A549 (cell line): ENCODE measurements around the gene RNU4-1. TPM values are rescaled to one million over a fixed set of nuclear protein-coding genes. Genes with fewer than 3 reads are reported as not detected.
A peak's percentile ranks its signal among the peaks of the same experiment; 100 is the strongest.

ENCODE experiments used
- ATAC-seq, 2 experiments: fragments of 200-7000 bp in 1 of 2; fragments of >200 bp in 1 of 2; cut with Nextera tagmentation in 1 of 2; cut with Tn5 transposase in 1 of 2; 3 replicates each; pipeline versions ENCODE4 v1.8.0 to v1.9.1; 2018 to 2020; ENCODE audit warnings: mild to moderate bottlenecking in 1 of 2, moderate library complexity in 1 of 2
- CTCF ChIA-PET: fragments of 300-600 bp; sonication (Branson Sonifier 250); formaldehyde crosslinking; extraction: SDS; loops from one replicate; lab custom pipeline; 2021; ENCODE audit warnings: antibody characterized with exemption, inconsistent platforms; lab: Yijun Ruan, JAX
- POLR2A ChIA-PET: fragments of 350-600 bp; formaldehyde crosslinking; extraction: SDS; loops from one replicate; lab custom pipeline; 2021; ENCODE audit warnings: antibody characterized with exemption, inconsistent platforms; lab: Yijun Ruan, JAX
- DNase-seq, 2 experiments: peaks; one replicate each; pipeline versions ENCODE4 v3.0.0 to v3.0.0-alpha.2; 2011 to 2016; ENCODE audit warnings: low read depth in 1 of 2, low spot score in 1 of 2
- FAIRE-seq: peaks from 2 replicates; lab custom pipeline; 2011; peaks lifted over from hg19 to GRCh38; lab: Jason Lieb, UNC
- H3K27ac ChIP-seq, 2 experiments: fragments of >200 bp; sonication (Bioruptor Twin); formaldehyde crosslinking; 3 replicates each; pipeline ENCODE4 v1.5.1; 2016 to 2017
- H3K4me1 ChIP-seq: fragments of >200 bp; sonication (Bioruptor Twin); formaldehyde crosslinking; 3 replicates; pipeline ENCODE4 v1.6.1; 2016
- H3K4me2 ChIP-seq: fragments of >200 bp; sonication (Bioruptor Twin); formaldehyde crosslinking; 3 replicates; pipeline ENCODE4 v1.6.1; 2016
- H3K4me3 ChIP-seq: fragments of >200 bp; sonication (Bioruptor Twin); formaldehyde crosslinking; 3 replicates; pipeline ENCODE4 v1.5.1; 2016
- H3K9me3 ChIP-seq: fragments of >200 bp; sonication (Bioruptor Twin); formaldehyde crosslinking; 3 replicates; pipeline ENCODE4 v1.6.1; 2016
- BHLHE40 ChIP-seq: IDR thresholded peaks from 2 replicates; pipeline ENCODE4 v1.6.1; 2012; ENCODE audit warnings: low read depth, low read length, inconsistent platforms
- CBX8 ChIP-seq: fragments of 200-600 bp; sonication (generic); IDR thresholded peaks from 2 replicates; pipeline ENCODE4 v1.6.1; 2016
- CEBPB ChIP-seq, 2 experiments: fragments of >200 bp in 1 of 2; sonication (Bioruptor Twin) in 1 of 2; formaldehyde crosslinking in 1 of 2; IDR thresholded peaks; 2 replicates each; pipeline ENCODE4 v1.6.1; 2012 to 2016
- CHD2 ChIP-seq: fragments of 150-350 bp; IDR thresholded peaks from 2 replicates; pipeline ENCODE4 v1.6.1; 2014; ENCODE audit warnings: low read length; ENCODE audit not compliant: partially characterized antibody
- E2F6 ChIP-seq: IDR thresholded peaks from 2 replicates; pipeline ENCODE4 v1.6.1; 2012; ENCODE audit warnings: low read depth, borderline replicate concordance
- ELK1 ChIP-seq: fragments of 150-350 bp; IDR thresholded peaks from 2 replicates; pipeline ENCODE4 v1.6.1; 2014; ENCODE audit warnings: low read depth, mild to moderate bottlenecking, low read length
- EP300 ChIP-seq, 2 experiments: fragments of >200 bp; sonication (Bioruptor Twin); formaldehyde crosslinking; IDR thresholded peaks; 2 replicates in 1 of 2; 3 replicates in 1 of 2; pipeline ENCODE4 v1.6.1; 2016 to 2017
- ESRRA ChIP-seq: fragments of 150-350 bp; IDR thresholded peaks from 2 replicates; pipeline ENCODE4 v1.6.1; 2014; ENCODE audit warnings: mild to moderate bottlenecking, low read length, borderline replicate concordance
- FOSB ChIP-seq: fragments of 250-450 bp; sonication (Bioruptor Pico); IDR thresholded peaks from 2 replicates; pipeline ENCODE4 v1.5.0; 2020; ENCODE audit warnings: mild to moderate bottlenecking, moderate library complexity
- GATA3 ChIP-seq: IDR thresholded peaks from 2 replicates; pipeline ENCODE4 v1.6.1; 2012; ENCODE audit warnings: borderline replicate concordance
- HDAC2 ChIP-seq: fragments of 200-600 bp; sonication (generic); IDR thresholded peaks from 2 replicates; pipeline ENCODE4 v1.6.1; 2016
- HMGXB4 ChIP-seq: fragments of 250-450 bp; sonication (Bioruptor Pico); IDR thresholded peaks from 2 replicates; pipeline ENCODE4 v1.5.0; 2021; ENCODE audit warnings: mild to moderate bottlenecking, moderate library complexity, borderline replicate concordance
- JUNB ChIP-seq: fragments of >200 bp; sonication (Bioruptor Twin); formaldehyde crosslinking; IDR thresholded peaks from 2 replicates; pipeline ENCODE4 v1.6.1; 2016
- KDM1A ChIP-seq: fragments of 200-600 bp; sonication (generic); IDR thresholded peaks from 2 replicates; pipeline ENCODE4 v1.6.1; 2016; ENCODE audit warnings: low read depth, mild to moderate bottlenecking
- MAFK ChIP-seq: fragments of 450-650 bp; IDR thresholded peaks from 2 replicates; pipeline ENCODE4 v1.6.1; 2014; ENCODE audit not compliant: partially characterized antibody
- MAZ ChIP-seq: fragments of 150-350 bp; IDR thresholded peaks from 2 replicates; pipeline ENCODE4 v1.6.1; 2014; ENCODE audit warnings: antibody characterized with exemption, low read depth, low read length, borderline replicate concordance
- MYC ChIP-seq: IDR thresholded peaks from 2 replicates; pipeline ENCODE4 v1.6.1; 2012; ENCODE audit warnings: mild to moderate bottlenecking, inconsistent platforms, low read length, improper control_type of control experiment, borderline replicate concordance
- NFE2L2 ChIP-seq: fragments of 150-350 bp; conservative IDR thresholded peaks from 2 replicates; pipeline ENCODE4 v1.6.1; 2014; ENCODE audit warnings: low read length
- NR3C1 ChIP-seq: fragments of >200 bp; sonication (Bioruptor Twin); formaldehyde crosslinking; IDR thresholded peaks from 3 replicates; pipeline ENCODE4 v1.6.1; 2017
- RAD21 ChIP-seq, 2 experiments: fragments of >200 bp in 1 of 2; sonication (Bioruptor Twin) in 1 of 2; formaldehyde crosslinking in 1 of 2; IDR thresholded peaks in 1 of 2; conservative IDR thresholded peaks in 1 of 2; 2 replicates in 1 of 2; 3 replicates in 1 of 2; pipeline ENCODE4 v1.6.1; 2012 to 2018; ENCODE audit warnings: inconsistent platforms in 1 of 2
- REST ChIP-seq: fragments of 200-600 bp; sonication (generic); IDR thresholded peaks from 2 replicates; pipeline ENCODE4 v1.6.1; 2016; ENCODE audit warnings: antibody characterized with exemption, mild to moderate bottlenecking, moderate library complexity
- RFX5 ChIP-seq: fragments of 450-650 bp; IDR thresholded peaks from 2 replicates; pipeline ENCODE4 v1.7.1; 2014; ENCODE audit warnings: antibody characterized with exemption, mild to moderate bottlenecking, moderate library complexity
- SMC3 ChIP-seq: fragments of >200 bp; sonication (Bioruptor Twin); formaldehyde crosslinking; IDR thresholded peaks from 3 replicates; pipeline ENCODE4 v1.6.1; 2018; ENCODE audit warnings: inconsistent platforms
- SREBF2 ChIP-seq: fragments of 450-650 bp; IDR thresholded peaks from 2 replicates; pipeline ENCODE4 v1.6.1; 2014; ENCODE audit warnings: mild to moderate bottlenecking, moderate library complexity
- TFCP2L1 ChIP-seq: fragments of 250-450 bp; sonication (Bioruptor Pico); IDR thresholded peaks from 2 replicates; pipeline ENCODE4 v1.5.0; 2021; ENCODE audit warnings: mild to moderate bottlenecking
- ZFP36 ChIP-seq: fragments of 450-650 bp; IDR thresholded peaks from 2 replicates; pipeline ENCODE4 v1.6.1; 2014; ENCODE audit warnings: borderline replicate concordance; ENCODE audit not compliant: partially characterized antibody
- ZSCAN20 ChIP-seq: fragments of 250-450 bp; sonication (Bioruptor Pico); IDR thresholded peaks from 2 replicates; pipeline ENCODE4 v1.8.0; 2022; ENCODE audit warnings: mild to moderate bottlenecking, moderate library complexity
- WGBS: methylation state at CpG from one replicate; pipeline ENCODE4 v1.1.6; 2017; ENCODE audit errors: missing lambda C conversion rate; 5-methylcytosine and 5-hydroxymethylcytosine counted together
- polyA plus RNA-seq, 4 experiments: library from polyadenylated mRNA; depleted of rRNA in 3 of 4; stranded (reverse); fragments of >200 nt; fragmentation: RNase III in 1 of 4; extraction: RNeasy Plus Mini Kit Qiagen cat#74134 plus additional on column Dnase treatment in 1 of 4; gene quantifications; 2 replicates in 3 of 4; 3 replicates in 1 of 4; pipeline ENCODE4 v1.2.3, GENCODE V29; 2011 to 2017

RNU4-1 gene
- polyA plus RNA-seq, 2 of the 4 experiments (the other 2 are of a cell fraction) = not detected

- ATAC-seq = no peak; a peak in 2 of 6 replicates
- Histone ChIP-seq H3K9me3 (no peaks in the 10 kb centered on the region), H3K4me1 (peaks cover 4% of the 10 kb centered on the region; the same call in 2 of the 3 replicates), H3K4me2 (no peak overlapping the region), H3K27ac (no peak overlapping the region), H3K4me3 (no peak overlapping the region)
- no peak for DNase-seq
- TF ChIP-seq HMGXB4 (CRISPR knock-in tag) (no peak), ZFP36 (no peak), REST (no peak), TFCP2L1 (CRISPR knock-in tag) (no peak), CHD2 (no peak), RAD21 (conservative IDR thresholded peaks at IDR 0.05 in 1 of 2, IDR thresholded peaks at IDR 0.05 in 1 of 2) (no peak), BHLHE40 (no peak), EP300 (IDR thresholded peaks at IDR 0.05) (no peak), ESRRA (no peak), SMC3 (no peak), E2F6 (no peak), CBX8 (no peak), MAFK (no peak), GATA3 (no peak), CEBPB (IDR thresholded peaks at IDR 0.05) (no peak), MAZ (no peak)
- WGBS = 87% methylated on average over 7 of the region's 7 CpGs
- CTCF ChIA-PET = interaction anchor here (0.6 to 17.3 kb wide), 3 partner anchors 18 to 55 kb away, joined by 3 to 221 read pairs (median 39); partner anchors contain the start of gene PXN
- FAIRE-seq = no peak
- POLR2A ChIA-PET = interaction anchor here (1.2 to 1.9 kb wide), 2 partner anchors 8 to 10 kb away, joined by 5 to 8 read pairs; partner anchors contain the start of genes RNU4-1 and RNU4-2
Measured at GRCh38 chr12:120283318-120283717, 9.7 kb downstream of the RNU4-1 start.

GRCh38 chr12:120278137-120279069 is 14.6 kb downstream of the RNU4-1 start:
- peaks cover 23% of the 10 kb centered on the region for H3K4me1 ChIP-seq
- H3K9me3 ChIP-seq = no peaks in the 10 kb centered on the region
- ChIA-PET CTCF (interaction anchor here (17.3 kb wide), 1 partner anchor 50 kb away, joined by 221 read pairs; no protein-coding TSS in a partner anchor), POLR2A (interaction anchor here (0.5 to 1.2 kb wide), 2 partner anchors 50 to 77 kb away, joined by 3 read pairs; partner anchors contain the start of gene RPLP0)
- peak overlapping the region; percentile 58 to 86; a peak in 5 of 6 replicates for H3K27ac ChIP-seq
- DNase-seq (no peak), ATAC-seq (no peak), FAIRE-seq (no peak)
- no peak overlapping the region; the same call in 2 of the 3 replicates for H3K4me2 ChIP-seq
- H3K4me3 ChIP-seq = no peak overlapping the region
- WGBS = 94% methylated on average over 33 of the region's 57 CpGs
- TF ChIP-seq BHLHE40 = no peak
- TF ChIP-seq NFE2L2 = no peak
- TF ChIP-seq JUNB = no peak
- no peak for TF ChIP-seq RFX5
- TF ChIP-seq MAFK = no peak
- no peak for TF ChIP-seq MYC
- no peak for TF ChIP-seq NR3C1
- TF ChIP-seq FOSB (CRISPR knock-in tag) = no peak
- TF ChIP-seq KDM1A = no peak
- no peak for TF ChIP-seq HDAC2
- TF ChIP-seq SREBF2 = no peak
- no peak for TF ChIP-seq ELK1
- no peak for TF ChIP-seq HMGXB4 (CRISPR knock-in tag)
- TF ChIP-seq ZSCAN20 (CRISPR knock-in tag) = no peak
